ENCODE data around the gene MIA.
"Not testable (repeated sequence)": the region's sequence is repeated elsewhere in the genome, so short reads cannot be mapped to it uniquely, and the experiment has no call there.

- TF ChIP-seq, protein P1, sequence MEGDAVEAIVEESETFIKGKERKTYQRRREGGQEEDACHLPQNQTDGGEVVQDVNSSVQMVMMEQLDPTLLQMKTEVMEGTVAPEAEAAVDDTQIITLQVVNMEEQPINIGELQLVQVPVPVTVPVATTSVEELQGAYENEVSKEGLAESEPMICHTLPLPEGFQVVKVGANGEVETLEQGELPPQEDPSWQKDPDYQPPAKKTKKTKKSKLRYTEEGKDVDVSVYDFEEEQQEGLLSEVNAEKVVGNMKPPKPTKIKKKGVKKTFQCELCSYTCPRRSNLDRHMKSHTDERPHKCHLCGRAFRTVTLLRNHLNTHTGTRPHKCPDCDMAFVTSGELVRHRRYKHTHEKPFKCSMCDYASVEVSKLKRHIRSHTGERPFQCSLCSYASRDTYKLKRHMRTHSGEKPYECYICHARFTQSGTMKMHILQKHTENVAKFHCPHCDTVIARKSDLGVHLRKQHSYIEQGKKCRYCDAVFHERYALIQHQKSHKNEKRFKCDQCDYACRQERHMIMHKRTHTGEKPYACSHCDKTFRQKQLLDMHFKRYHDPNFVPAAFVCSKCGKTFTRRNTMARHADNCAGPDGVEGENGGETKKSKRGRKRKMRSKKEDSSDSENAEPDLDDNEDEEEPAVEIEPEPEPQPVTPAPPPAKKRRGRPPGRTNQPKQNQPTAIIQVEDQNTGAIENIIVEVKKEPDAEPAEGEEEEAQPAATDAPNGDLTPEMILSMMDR (tag by site-specific recombination; IDR thresholded peaks at IDR 0.05) = not testable (repeated sequence)
- TF ChIP-seq ZFP41 (tag by site-specific recombination; IDR thresholded peaks at IDR 0.05; ENCODE audit: borderline replicate concordance) = not testable (repeated sequence)
These were observed 43.0 kb upstream of the MIA start for GRCh38 chr19:40732304-40732703.
